ENCODE measurements around the gene KCNMA1.

- no peak for TF ChIP-seq CTCF (IDR thresholded peaks at IDR 0.05; ENCODE audit: insufficient read depth, low read length, poor library complexity, severe bottlenecking)
- TF ChIP-seq EZH2phosphoT487 (conservative IDR thresholded peaks at IDR 0.05; ENCODE audit: low read length), result no peak
These were observed 647.0 kb downstream of the KCNMA1 start for GRCh38 chr10:76990561-76990960.

Measured in SU-DHL-6 (cell line).